Mucosa of descending colon (tissue), 3 donors: ENCODE data around the gene HES7. TPM values are rescaled to one million over a fixed set of nuclear protein-coding genes. Genes with fewer than 3 reads are reported as not detected.

Source experiments
- ATAC-seq: fragments of 200-7000 bp; cut with Tn5 transposase; one replicate; pipeline ENCODE4 v1.9.1; 2020; ENCODE audit warnings: mild to moderate bottlenecking, moderate library complexity
- DNase-seq, 3 donors: peaks; one replicate each; pipeline ENCODE4 v3.0.0-alpha.2; 2020
- H3K36me3 ChIP-seq: fragments of 200-600 bp; one replicate; pipeline ENCODE4 v1.8.0; 2021; ENCODE audit warnings: low read depth, mild to moderate bottlenecking
- H3K4me1 ChIP-seq: fragments of 200-600 bp; one replicate; pipeline ENCODE4 v1.8.0; 2021; ENCODE audit warnings: low read depth, mild to moderate bottlenecking
- H3K4me3 ChIP-seq: fragments of 200-600 bp; one replicate; pipeline ENCODE4 v1.8.0; 2021; ENCODE audit warnings: mild to moderate bottlenecking
- H3K9me3 ChIP-seq: fragments of 200-600 bp; one replicate; pipeline ENCODE4 v1.8.0; 2021; ENCODE audit warnings: mild to moderate bottlenecking
- intact Hi-C, 2 donors: fragments of 100-400 bp; cut with DNase I in 1 of 2; cut with micrococcal nuclease in 1 of 2; formaldehyde crosslinking; loops; one replicate each; pipeline versions ENCODE4 v1.11.0 to v1.11.1; 2022; cut with DNase I, micrococcal nuclease
- total RNA-seq, 3 donors: library from RNA; stranded (reverse); fragmentation: NEBNext Ultra II Directional in 2 of 3; extraction: Animal tissue kit (Norgen Biotek cat#: 25700) in 2 of 3; gene quantifications; one replicate each; pipeline versions ENCODE4 v1.2.1 to v1.2.4, GENCODE V29; 2021 to 2023
- TF ChIP-seq, protein P1 (sequence below): fragments of 200-600 bp; IDR thresholded peaks from one replicate; pipeline ENCODE4 v1.8.0; 2022; ENCODE audit warnings: antibody characterized with exemption, mild to moderate bottlenecking
- donor health status: DM: no; HTN: no; CAD: no; lungs with moderate emphysema.
- donor health status: DM: no; HTN: no; CAD: no.
- donor health status: DM: no; HTN: yes; CAD: no.

The HES7 gene
- total RNA-seq, 3 donors from 2014 or later = 0.28 TPM; not detected in 2

DNA sequence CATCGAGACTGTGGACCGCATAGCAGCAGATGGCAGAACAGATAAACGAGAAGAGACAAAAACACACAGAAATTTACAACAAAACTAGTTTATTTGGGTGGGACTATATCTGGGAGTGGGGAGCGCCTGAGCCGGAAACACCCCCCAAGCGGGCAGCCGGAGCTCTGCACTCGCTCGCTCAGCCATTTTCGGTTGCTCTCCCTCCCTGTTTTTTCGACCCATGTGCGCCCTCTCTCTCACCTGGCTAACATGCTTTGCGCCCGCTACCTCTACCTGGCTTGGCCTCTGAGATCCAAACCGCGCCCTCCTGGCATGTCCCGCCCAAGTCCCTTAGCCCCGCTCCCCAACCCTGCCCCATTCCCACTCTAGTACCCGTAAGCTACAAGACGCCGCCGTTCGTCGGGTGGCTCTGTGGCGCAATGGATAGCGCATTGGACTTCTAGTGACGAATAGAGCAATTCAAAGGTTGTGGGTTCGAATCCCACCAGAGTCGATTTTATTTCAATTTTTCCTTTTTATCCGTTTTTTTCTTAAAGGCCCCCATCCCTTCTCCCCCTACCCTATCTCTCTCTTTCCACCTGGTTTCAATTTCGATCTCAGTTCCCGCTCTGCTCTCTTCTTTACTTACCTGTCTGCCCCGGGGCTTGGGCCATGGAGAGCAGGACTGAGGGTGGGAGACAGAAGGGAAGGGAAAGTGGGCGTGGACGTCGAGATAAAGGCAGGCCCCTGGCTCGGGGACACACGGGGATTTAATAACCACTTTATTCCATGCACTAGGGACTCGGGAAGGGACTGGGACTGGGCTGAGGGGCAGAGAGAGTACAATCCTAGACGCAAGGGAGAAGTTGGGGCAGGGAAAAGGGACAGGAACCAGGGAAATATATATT is 3.1 kb downstream of the HES7 start:
- DNase-seq = peak; percentile 64 to 84 (median 80)
- peaks cover 66% of the 10 kb centered on the region for H3K4me1 ChIP-seq
- intact Hi-C loops = no loop called here
- TF ChIP-seq, protein P1, sequence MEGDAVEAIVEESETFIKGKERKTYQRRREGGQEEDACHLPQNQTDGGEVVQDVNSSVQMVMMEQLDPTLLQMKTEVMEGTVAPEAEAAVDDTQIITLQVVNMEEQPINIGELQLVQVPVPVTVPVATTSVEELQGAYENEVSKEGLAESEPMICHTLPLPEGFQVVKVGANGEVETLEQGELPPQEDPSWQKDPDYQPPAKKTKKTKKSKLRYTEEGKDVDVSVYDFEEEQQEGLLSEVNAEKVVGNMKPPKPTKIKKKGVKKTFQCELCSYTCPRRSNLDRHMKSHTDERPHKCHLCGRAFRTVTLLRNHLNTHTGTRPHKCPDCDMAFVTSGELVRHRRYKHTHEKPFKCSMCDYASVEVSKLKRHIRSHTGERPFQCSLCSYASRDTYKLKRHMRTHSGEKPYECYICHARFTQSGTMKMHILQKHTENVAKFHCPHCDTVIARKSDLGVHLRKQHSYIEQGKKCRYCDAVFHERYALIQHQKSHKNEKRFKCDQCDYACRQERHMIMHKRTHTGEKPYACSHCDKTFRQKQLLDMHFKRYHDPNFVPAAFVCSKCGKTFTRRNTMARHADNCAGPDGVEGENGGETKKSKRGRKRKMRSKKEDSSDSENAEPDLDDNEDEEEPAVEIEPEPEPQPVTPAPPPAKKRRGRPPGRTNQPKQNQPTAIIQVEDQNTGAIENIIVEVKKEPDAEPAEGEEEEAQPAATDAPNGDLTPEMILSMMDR = no peak
- H3K4me3 ChIP-seq = no peak overlapping the region
- no peaks in the 10 kb centered on the region for H3K9me3 ChIP-seq
- ATAC-seq = peak; percentile 17
- H3K36me3 ChIP-seq = no peaks in the 10 kb centered on the region

DNA sequence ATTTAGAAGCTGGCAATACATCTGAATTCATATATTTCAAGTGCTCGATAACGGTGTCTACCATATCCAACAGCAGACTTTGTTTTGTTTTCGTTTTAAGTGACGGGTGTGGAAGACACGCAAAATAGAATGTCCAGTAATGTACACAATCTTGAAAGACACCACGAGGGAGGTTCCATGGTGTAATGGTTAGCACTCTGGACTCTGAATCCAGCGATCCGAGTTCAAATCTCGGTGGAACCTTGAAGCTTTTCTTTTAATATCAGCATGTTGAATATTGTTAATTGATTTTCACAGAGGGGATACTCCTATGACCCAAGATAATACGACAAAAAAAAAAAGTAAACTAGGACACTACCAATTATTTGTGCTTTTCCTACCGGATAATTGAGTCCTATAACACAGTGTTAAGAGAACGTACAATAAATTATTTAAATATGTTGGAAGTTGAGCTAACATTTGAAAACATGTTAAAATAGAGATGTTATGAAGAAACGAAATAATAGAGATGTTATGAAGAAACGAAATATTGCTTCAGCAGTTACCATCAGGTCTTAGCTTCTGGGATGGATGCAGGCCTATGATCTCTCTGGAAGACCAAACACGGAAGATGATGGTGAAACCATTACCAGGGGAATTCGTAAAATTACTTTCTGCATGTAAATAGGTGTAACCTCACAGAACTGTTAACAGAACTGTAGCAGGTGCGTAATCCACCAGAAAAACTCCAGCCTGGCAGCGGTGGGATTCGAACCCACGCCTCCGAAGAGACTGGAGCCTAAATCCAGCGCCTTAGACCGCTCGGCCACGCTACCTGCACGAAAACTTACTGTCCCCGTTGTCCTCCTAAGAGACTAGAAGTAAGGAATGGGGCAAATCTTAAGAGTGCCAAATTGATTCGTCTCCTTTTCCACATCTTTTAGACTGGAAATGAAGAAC is 4.1 kb downstream of the HES7 start:
- intact Hi-C loops = no loop called here
- TF ChIP-seq, protein P1 = no peak

DNA sequence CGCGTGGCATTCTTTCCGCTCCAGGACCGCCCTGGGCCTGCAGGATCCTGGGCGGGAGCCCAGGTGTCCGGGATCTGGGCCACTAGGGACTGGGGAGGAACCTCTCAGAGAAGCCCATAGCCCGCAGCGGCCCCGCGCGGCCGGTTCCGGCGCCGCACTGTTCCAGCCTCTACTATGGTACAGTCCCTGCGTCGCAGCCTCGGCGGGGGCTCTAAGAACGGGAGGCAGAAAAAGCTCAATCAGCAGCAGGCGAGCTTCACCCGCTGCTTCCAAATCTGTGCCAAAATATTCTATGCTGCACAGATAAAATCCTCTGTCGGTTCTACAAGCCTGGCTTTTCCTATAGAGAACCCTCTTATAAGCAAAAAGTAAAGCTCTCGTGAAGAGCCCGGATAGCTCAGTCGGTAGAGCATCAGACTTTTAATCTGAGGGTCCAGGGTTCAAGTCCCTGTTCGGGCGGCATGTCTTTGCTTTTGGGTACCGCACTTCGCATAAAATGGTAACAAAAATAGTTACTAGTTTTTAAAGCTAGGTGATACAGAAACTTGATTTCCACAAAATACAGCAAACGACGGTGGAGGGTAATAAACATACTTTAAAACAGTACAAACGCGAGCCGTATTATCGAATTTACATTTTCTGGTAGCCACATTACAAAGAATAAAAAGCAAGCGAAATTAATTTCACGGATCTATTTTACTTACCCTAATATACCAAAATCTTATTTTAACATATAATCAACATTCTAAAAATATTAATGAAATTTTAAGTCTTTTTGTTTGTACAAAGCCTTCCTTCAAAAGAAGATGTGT is 4.9 kb downstream of the HES7 start:
- Histone ChIP-seq H3K4me3 (no peak overlapping the region), H3K9me3 (no peaks in the 10 kb centered on the region), H3K36me3 (no peaks in the 10 kb centered on the region), H3K4me1 (peaks cover 48% of the 10 kb centered on the region)
- TF ChIP-seq, protein P1 = peak; percentile 78
- ATAC-seq = peak; percentile 78
- DNase-seq = peak; percentile 90 to 94 (median 91)
- intact Hi-C loops = no loop called here

More for the DNA sequence above, 4.1 kb downstream of the HES7 start:
- peak; percentile 46 for ATAC-seq
- peak; percentile 83 to 87 (median 85) for DNase-seq
- no peak overlapping the region for H3K4me3 ChIP-seq
- peaks cover 57% of the 10 kb centered on the region for H3K4me1 ChIP-seq
- no peaks in the 10 kb centered on the region for H3K36me3 ChIP-seq
- no peaks in the 10 kb centered on the region for H3K9me3 ChIP-seq

DNA sequence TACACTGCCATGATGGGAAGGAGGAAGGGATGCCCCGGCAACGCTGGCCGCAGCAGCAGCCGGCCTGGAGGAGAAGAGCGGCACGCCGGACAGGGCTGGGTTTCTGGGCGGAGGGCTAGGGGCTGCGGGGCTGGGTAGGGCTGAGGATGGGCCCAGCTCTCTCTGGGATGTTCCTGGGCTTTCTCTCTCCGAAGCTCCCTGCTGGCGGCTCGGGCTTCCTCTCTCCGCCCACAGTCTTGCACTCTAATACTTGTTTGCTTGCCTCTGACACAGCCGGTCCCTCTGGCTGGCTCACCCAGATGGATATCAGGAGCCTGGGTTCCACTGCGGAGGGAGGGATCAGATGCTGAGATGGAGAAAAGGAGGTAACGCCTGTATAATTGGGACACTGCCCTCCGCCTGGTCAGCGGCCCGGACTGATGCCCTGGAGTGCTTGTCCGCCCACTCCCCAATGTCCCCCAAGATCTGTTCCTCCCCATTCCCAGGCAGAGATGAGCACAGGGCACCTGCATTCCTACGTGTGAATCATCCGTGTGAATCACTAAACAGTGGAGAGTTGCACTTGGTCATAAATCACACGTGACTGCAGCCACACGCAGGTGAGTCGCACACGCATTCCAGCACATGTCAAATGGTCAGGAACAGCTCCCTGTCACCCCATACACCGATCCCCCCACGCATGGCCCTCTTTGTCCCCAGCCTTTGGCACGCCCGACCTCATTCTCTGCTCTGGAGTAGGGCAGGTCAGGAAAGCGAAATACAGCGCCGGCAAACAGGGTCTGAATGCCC is 5.7 kb downstream of the HES7 start, which contains the start of gene ALOXE3:
ALOXE3 (minus strand) TSS at position 535 of the 789 bp plus-strand sequence; CDS start at position 11, 524 bp downstream.
- DNase-seq (peak in 1 of 3 donors; percentile 42), ATAC-seq (peak; percentile 58)
- Histone ChIP-seq H3K36me3 (no peaks in the 10 kb centered on the region), H3K4me1 (peaks cover 40% of the 10 kb centered on the region), H3K4me3 (no peak within 1 kb of the TSS), H3K9me3 (no peaks in the 10 kb centered on the region)
- intact Hi-C loops = no loop called here
- TF ChIP-seq, protein P1 = no peak
